NCI-H345 treated with DMSO at 0.1 percent for 48 hours (cell line): ENCODE data around the gene DCUN1D2.
"Not testable (repeated sequence)": the region's sequence is repeated elsewhere in the genome, so short reads cannot be mapped to it uniquely, and the experiment has no call there.

Experiments
- DNase-seq: peaks from one replicate; lab custom pipeline; 2025; ENCODE audit not compliant: unreplicated experiment; lab: John Stamatoyannopoulos, UW

Gene DCUN1D2

DNA sequence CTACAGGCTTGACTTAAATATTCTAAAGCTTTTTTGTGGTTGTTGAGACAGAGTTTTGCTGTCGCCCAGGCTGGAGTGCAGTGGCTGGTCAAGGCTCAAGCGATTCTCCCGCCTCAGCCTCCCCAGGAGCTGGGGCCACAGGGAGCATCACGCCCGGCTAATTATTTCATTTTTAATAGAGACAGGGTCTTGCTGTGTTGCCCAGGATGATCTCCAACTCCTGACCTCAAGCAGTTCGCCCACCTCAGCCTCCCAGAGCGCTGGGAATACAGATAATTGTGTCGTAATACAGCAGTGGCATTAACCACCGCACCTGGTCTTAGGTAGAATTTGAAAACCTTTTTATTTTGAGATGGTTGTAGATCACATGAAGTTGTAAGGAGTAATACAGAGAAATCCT lies 1.5 kb upstream of the DCUN1D2 start:
- no peak for DNase-seq

DNA sequence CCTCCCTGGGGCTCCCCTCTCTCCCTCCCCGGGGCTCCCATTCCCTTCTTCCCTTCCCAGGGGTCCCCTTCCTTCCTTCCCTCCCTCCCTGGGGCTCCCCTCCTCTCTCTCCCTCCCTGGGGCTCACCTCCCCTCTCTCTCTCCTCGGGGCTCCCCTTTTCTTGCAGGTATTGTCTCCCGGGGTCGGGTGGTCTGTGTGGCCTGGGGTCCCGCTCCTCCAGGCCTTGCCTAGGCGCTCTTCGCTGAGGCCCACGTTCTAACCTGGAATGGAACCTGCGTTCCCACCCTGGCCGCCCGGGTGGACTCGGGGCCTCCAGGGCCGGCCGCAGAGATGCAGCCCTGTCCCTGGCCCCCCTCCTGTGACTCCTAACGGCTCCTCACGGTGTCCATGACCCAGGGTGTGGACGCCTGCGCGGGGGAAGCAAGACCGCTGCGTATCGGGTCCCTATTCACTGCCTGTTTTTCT lies 940 bp upstream of the DCUN1D2 start:
- no peak for DNase-seq

DNA sequence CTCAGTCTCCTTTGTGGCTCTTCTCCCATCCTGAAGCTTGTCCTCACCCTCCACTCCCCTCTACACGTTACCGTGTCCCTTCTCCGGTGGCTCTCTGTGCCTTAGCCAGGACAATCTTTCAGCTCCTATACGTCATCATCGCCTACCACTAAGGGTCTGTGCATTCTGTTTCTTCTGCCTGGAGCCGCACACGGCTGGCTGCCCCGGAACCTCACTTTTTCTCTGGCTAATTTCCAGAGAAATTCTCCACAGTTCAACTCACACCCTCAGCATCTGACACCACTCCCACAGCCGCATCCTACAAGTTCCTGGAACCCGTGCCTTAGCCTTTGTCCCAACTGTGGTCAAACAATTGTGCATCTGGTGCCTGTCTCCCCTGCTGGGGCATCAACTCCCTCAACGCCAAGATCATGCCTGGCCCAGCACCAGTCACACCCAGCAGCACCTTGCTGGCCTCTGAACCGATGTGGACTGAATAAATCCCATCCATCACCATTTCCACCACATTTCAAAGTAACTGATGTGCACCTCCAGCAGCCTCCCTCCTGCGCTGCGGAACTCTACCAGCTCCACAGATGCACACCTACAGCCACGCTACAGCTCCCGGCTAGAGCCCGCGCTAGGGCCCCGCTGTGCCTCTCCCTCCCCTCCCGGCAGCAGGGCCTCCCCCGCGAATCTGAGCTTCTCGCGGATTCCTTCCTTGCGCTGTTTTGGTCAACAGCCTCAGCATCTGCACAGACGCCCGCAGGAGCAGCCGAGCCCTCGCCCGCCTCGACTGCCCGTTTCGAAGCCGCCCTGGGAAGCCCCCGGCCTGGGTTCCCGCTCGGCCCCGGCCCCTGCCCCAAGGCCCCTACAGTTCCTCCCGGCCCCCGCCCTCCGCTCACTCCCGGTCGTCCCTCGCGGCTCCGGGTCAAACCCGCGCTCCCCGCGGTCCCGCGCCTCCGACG lies 689 bp downstream of the DCUN1D2 start:
- DNase-seq = peak; percentile 36

DNA sequence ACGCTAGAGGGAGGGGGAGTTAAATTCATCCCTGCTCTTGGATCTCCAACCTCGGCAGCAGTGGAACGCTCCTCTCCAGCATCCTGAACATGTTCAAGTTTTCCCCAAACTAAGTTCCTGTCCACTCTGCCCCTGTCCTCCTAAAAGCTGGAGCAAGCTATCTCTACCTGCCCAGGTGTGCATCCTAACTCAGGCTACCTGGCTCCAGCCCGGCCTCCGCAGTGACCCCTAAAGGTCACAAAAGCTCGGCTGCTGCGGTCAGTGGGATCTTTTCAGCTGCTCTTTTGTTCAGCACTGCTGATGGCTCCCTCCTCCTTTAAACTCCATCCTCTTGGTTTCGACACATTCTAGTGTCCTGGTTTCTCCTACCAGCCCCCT lies 1.4 kb downstream of the DCUN1D2 start:
- no peak for DNase-seq

DNA sequence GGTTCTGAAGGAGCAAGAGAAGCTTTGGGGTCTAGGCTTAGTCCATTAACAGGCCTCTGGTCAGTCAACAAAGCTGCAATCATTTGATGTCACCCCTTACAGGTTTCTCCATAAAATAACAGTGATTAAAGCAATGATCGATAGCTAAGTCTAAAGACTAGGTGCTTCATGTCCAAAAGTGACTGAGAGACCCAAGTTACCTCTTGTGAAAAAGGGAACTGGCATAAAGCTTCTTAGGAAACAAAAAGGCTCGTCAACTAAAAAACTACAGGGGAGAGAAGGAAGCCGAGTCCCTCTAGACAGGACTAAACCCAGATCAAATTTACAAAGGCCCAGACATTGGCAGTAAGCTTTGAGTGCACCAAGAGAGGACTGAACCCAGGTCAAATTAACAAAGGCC lies 2.2 kb downstream of the DCUN1D2 start:
- no peak for DNase-seq

DNA sequence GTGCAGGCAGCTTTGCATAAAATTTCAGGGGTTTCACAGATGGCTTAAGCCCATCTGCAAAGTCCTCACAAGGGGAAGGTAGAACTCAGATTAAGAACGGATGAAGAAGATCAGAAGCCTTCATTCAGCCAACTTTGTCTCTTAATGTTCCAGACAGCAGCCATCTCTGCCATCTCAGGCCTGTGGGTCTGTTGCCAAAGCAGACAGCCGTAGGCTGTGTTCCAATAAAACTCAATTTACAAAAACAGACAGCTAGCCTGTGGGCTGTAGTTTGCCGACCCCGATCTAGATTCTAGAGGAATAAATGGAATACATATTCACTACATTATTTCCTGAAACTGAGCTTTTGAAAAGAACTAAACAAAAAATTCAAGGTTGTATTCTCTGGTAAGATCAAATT lies 3.8 kb downstream of the DCUN1D2 start:
- DNase-seq = no peak

DNA sequence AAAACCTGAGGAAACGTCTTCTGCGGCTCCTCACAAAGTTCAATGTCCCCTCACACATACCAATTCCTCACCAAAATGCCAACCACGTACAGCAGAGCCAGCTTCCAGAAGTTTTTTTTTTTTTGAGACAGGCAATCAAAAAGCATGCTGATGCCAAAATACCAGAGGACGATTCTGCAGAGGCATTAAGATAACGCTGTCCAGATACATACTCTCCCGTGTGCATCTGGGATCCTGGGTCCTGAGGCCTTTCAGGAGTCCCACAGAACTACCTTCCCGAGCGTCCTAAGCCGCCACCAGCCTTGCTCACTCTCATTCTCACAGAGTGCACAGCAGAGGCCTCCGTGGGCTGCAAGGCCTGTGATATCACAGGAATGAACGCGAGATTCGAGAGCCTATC lies 5.0 kb downstream of the DCUN1D2 start:
- no peak for DNase-seq

DNA sequence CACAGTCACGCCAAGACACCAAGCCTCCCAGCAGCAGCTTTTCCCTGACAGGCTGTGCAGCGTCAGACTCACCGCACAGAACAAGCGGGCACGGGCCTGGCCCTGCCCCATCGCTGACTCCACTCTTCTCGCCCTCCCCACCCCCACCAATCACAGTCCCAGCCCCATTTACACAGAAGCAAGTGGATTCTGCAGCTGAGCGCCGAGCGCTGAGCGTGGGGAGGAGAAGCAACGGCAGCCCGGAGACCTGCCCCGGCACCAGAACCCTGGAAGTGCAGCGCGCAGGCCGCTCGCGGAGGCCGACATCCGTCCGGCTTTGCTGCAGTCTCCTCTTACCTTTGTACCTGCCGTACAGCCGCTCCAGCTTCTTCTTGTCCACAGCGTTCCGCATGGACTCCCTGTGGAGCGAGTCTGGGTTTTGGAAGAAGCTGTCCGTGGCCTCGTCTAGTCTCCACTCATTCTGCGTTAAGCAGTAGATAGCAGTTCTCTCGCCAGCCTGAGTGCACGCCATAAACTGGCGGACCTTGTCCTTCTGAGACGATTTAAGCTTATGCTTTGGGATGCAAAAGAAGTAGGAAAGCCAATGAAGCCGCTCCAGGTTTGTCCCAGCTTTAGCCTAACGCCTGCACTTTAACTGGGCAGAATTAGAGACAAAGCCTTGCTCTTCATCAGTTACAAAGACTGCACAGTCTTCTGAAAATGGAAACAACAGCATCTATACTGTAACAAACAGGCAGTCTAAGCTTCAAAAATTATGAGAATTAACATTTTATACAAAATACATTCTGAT lies 6.8 kb downstream of the DCUN1D2 start:
- DNase-seq = no peak

DNA sequence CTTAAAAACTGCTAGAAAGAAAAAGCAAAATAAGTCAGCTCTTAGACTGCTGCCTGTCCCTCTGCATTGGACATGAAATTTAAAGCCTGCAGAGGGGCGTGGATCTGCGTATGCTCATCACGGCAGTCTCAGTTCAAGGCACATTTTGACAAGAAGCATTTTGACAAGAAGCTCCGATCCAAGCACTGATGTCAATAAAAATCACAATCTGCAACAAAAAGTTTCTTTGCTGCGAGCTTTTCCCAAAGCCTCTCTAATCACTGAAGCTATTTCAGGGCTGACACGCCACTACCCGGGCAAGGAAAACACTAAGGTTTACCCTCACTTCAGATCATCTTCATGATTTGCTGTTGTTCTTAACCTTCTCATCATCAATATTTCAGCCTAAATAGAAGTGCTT lies 7.4 kb downstream of the DCUN1D2 start:
- no peak for DNase-seq

DNA sequence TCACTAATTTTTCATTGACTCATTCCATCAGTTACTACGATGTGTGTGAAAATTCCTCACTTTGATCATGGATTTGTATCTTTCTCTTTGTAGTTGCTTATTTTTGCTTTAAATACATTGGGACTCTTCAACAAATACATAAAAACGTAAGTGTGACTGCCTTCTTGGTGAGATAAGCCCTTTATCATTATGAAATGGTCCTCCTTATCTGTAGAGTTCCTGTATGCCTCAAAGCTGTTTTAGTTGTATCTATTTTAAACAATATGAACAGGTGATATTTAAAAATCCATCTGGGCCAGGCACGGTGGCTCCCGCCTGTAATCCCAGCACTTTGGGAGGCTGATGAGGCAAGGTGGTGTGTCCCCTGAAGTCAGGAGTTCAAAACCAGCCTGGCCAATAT lies 11.3 kb downstream of the DCUN1D2 start:
- no peak for DNase-seq

DNA sequence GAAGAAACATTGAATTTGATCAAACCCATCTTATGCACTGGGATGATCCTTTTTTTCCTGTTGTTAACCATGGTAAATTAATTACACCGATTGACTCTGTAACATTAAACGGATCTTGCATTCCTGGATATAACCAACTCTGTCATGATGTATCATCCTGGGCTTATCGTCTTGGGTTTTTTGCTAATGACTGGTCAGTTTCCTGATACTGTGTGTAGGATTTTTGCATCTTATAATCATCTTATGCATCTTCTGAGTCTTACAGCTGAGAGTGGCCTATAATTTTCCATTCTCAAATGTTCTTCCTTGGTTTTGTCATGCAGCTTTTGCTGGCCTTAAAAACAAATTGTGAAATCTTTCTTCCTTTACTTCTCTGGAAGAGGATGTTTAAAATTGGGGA lies 12.8 kb downstream of the DCUN1D2 start:
- no peak for DNase-seq

DNA sequence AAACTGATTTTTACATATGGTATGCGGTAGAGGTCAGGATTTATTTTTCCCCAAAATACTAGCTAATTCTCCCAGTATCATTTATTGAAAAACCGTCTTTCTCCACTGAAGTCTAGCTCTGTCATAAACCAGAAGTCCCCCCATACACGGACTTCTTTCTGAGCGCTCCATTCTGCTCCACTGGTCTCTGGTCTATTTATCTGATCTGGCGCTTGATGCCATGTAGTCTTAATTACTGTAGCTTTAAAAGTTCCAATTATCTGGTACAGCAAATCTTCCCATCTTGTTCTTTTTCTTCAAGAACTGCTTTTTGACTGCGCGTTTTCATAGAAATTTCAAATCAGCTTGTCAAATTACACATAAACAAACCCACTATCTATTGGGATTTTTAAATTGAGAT lies 13.7 kb downstream of the DCUN1D2 start:
- DNase-seq = no peak

DNA sequence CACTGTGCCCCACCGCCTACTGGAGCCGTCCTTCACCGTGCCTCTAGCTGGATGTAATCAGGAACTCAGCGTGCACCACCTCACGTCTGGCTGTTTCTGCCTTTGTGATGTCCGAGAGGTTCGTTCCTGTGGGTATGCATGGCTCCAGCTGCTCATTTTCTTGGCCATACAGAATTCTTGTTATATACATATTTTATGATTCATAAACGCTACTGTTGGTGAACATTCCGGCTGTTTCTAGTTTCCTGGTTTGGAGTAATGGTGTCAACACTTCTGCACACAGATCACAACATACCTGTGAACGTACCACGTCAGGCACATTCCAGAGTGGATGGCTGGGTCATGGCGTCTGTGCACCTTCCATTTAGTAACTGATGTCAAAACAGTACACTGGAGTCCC lies 14.6 kb downstream of the DCUN1D2 start:
- DNase-seq = no peak

DNA sequence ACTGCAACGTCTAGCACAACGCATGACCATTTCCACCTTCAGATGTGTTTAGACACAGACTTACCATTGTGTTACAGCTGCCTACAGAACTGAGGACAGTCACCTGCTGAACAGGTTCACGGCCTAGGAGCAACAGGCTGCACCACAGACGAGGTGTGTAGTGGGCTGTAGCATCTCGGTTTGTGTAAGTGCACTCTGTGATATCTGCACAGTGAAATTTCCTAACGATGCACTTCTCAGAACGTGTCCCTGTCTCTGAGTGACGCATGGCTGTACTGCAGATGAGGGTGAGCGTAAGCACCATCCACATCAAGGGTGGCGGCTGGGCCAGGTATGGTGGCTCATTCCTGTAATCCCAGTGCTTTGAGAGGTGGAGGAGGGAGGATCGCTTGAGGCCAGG lies 15.2 kb downstream of the DCUN1D2 start:
- DNase-seq = no peak

DNA sequence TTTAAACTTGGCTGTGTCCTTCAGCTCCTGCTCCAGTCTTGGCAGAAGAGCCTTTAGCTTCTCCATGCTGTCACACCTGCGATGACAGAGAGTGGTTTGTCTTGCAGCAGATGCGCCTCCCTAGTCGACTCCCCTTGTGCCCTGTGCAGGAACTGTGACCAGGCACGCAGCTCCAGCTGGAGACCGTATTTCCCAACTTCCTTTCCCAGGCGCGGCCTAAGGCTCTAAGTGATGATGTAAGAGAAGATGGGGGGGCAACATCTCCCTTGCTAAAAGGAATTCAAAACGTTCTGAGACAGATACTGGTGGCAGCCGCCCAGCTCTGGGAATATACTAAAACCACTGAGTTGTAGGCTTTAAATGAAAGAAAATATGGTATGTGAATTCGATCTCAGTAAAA lies 16.3 kb downstream of the DCUN1D2 start:
- DNase-seq = no peak

DNA sequence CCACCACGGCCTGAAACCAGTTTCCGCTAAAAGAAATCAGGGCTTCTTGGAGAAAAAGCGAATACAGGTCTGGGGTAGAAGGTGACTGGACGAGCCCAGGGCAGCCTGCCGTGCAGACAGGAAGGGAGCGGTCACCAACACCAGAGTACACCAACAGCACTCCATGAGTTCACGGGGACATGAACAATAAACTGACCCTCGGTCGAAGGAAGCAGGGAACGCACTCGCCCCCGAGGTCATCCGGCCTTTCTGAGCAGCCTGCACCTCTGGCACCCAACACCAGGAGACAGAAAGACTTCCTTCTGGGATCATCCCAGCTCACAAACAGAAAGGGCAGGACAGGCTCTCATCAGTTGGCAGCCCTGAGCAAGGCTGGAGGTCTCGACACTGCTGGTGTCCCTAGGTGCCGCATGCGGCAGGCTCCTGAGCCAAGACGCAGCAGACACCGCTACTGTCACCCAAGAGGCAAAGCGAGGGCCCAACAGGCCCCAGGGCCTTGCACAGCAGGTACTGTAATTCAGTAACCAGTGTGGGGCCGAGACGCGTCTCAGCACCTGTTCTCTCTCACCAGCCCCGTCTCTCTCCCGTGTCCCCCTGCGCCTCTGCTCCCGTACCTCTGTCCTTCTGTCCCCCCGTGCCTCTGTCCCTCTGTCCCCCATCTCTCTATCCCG lies 18.0 kb downstream of the DCUN1D2 start:
- DNase-seq = no peak

DNA sequence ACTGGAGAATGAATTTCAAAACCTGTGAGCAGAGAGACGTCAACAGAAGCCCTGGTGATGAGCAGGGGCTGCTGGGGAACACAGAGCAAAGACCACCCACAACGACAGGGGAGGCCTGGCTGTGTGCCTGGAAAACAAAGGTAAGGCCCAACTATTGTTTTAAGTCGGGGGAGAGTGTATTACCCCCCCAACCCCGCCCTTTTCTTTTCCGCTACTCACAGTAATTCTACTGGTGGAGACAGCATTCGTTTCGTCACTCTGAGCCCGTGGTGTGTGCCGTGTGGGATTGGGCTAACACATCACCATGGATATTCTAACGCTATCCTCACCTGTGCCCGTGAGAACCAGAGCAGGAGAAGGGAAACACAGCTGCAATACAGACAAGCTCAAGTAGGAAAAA lies 18.7 kb downstream of the DCUN1D2 start:
- DNase-seq = no peak

DNA sequence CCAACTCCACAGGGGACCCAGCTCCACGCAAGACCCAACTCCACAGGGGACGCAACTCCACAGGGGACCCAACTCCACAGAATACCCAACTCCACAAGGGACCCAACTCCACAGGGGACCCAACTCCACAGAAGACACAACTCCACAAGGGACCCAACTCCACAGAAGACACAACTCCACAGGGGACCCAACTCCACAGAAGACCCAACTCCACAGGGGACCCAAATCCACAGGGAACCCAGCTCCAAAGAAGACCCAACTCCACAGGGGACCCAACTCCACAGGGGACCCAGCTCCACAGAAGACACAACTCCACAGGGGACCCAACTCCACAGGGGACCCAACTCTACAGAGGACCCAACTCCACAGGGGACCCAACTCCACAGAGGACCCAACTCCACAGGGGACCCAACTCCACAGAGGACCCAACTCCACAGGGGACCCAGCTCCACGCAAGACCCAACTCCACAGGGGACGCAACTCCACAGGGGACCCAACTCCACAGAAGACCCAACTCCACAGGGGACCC lies 19.8 kb downstream of the DCUN1D2 start:
- not testable (repeated sequence) for DNase-seq

DNA sequence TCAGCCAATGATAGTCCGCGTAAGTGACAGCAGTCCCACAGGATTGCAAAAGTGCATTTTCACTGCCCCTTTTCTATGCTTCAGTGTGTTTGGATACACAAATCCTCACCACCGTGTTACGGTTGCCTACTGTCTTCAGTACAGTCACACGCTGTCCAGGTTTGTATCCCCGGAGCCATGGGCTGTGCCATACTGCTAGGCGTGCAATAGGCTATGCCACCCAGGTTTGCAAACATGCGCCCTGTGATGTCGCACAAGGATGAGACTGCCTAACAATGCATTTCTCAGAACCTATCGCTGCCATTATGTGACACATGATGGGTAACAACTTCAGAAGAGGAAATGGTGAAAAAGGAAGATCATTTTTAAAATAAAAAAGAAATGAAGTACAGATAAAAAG lies 20.4 kb downstream of the DCUN1D2 start:
- no peak for DNase-seq

DNA sequence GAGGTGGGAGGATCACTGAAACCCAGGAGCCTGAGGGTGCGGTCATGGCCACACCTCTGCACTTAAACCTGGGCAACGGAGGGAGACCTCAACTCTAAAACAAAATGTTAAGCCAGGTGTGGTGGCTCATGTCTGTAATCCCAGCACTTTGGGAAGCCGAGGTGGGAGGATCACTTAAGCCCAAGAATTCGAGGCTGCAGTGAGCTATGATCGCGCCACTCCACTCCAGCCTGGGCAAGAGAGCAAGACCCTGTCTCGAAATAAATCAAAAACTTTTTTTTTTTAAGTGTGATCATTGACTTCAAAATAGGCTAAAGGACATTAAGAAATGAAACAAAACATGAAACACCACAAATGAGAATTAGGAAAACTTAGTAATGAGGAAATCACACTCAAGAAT lies 20.9 kb downstream of the DCUN1D2 start:
- DNase-seq = no peak

DNA sequence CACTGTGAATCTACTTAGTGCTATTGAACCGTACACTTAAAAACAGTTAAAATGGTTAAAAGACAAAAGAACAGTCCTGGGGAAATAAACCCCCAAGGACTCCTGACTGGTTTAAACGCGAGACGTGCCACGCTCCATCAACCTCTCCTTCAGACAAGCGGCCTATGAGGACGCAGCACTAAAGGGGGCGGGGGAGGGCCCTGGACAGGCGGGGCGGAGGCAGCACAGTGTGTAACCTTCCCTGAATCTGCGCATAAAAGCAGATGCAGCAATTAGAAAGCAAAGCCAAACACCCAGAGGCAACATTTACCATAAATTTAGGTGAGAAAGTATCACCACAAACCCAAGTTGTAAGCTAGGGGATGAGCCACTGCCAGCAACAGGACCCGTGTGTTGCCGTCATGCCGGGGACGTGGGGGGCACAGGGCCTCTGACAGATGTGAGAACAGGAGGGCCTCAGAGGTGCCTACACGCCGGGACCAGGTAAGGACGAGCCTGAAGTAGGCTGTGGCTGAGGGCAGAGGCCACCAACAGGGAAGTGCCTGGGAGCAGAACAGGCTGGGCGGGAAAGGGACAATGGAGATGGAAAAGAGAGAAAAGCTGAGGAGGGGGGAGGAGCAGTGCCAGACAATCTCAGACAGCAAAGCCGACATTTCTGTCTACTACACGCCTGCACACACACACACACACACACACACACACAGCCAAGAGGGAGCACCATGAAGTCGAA lies 21.9 kb downstream of the DCUN1D2 start:
- DNase-seq = peak; percentile 82
